ENCODE data around the gene CCDC158. TPM values are rescaled to one million over a fixed set of nuclear protein-coding genes. Genes with fewer than 3 reads are reported as not detected.

CCDC158 gene
- total and polyA plus RNA-seq, 4 donors: 0.04 to 0.37 (median 0.14) TPM

GRCh38 chr4:76334885-76335284 lies 86.1 kb downstream of the CCDC158 start:
- H3K27ac ChIP-seq (ENCODE audit: low read depth in 1 of 2, low read length in 1 of 2): no peak overlapping the region
- no peaks in the 10 kb centered on the region for H3K36me3 ChIP-seq (ENCODE audit: control insufficient read depth in 4 of 4, insufficient read depth in 4 of 4, low read length in 4 of 4)
- H3K27me3 ChIP-seq (ENCODE audit: control insufficient read depth in 3 of 3, insufficient read depth in 3 of 3, low read length in 2 of 3): peaks cover 0 to 2% (median 0%) of the 10 kb centered on the region in 3 donors
- no peak for DNase-seq
- no peak for ATAC-seq (ENCODE audit: insufficient read depth, low FRiP score)
- TF ChIP-seq CTCF (IDR thresholded peaks at IDR 0.05; ENCODE audit: control extremely low read depth, extremely low read depth): no peak
- 75 to 87% methylated on average over 3 of the region's 3 CpGs for WGBS, 2 donors
- H3K4me3 ChIP-seq: no peak overlapping the region
- H3K4me1 ChIP-seq (ENCODE audit: control insufficient read depth in 5 of 5, insufficient read depth in 5 of 5, low read length in 5 of 5): peaks cover 0 to 5% (median 0%) of the 10 kb centered on the region in 5 donors
- no peaks in the 10 kb centered on the region for H3K9me3 ChIP-seq (ENCODE audit: control insufficient read depth in 4 of 4, insufficient read depth in 3 of 4, low read length in 3 of 4)
- H3K9ac ChIP-seq (ENCODE audit: insufficient read depth in 1 of 2, low read length in 2 of 2): no peak overlapping the region

- no peak for TF ChIP-seq CTCF (IDR thresholded peaks at IDR 0.05; ENCODE audit: control extremely low read depth, extremely low read depth)
- Histone ChIP-seq H3K9me3 (ENCODE audit: control insufficient read depth in 4 of 4, insufficient read depth in 3 of 4, low read length in 3 of 4) (peaks cover 0 to 13% (median 2%) of the 10 kb centered on the region in 4 donors), H3K27me3 (ENCODE audit: control insufficient read depth in 3 of 3, insufficient read depth in 3 of 3, low read length in 2 of 3) (no peaks in the 10 kb centered on the region), H3K36me3 (ENCODE audit: control insufficient read depth in 4 of 4, insufficient read depth in 4 of 4, low read length in 4 of 4) (no peaks in the 10 kb centered on the region), H3K27ac (ENCODE audit: low read depth in 1 of 2, low read length in 1 of 2) (no peak overlapping the region), H3K4me3 (no peak overlapping the region), H3K9ac (ENCODE audit: insufficient read depth in 1 of 2, low read length in 2 of 2) (no peak overlapping the region), H3K4me1 (ENCODE audit: control insufficient read depth in 5 of 5, insufficient read depth in 5 of 5, low read length in 5 of 5) (no peaks in the 10 kb centered on the region)
- ATAC-seq (ENCODE audit: insufficient read depth, low FRiP score) (no peak), DNase-seq (no peak)
Observed at GRCh38 chr4:76326515-76326914, 94.4 kb downstream of the CCDC158 start.

GRCh38 chr4:76325072-76325471 lies 95.9 kb downstream of the CCDC158 start:
- no peaks in the 10 kb centered on the region for H3K36me3 ChIP-seq (ENCODE audit: control insufficient read depth in 4 of 4, insufficient read depth in 4 of 4, low read length in 4 of 4)
- no peaks in the 10 kb centered on the region for H3K4me1 ChIP-seq (ENCODE audit: control insufficient read depth in 5 of 5, insufficient read depth in 5 of 5, low read length in 5 of 5)
- TF ChIP-seq CTCF (IDR thresholded peaks at IDR 0.05; ENCODE audit: control extremely low read depth, extremely low read depth): no peak
- ATAC-seq (ENCODE audit: insufficient read depth, low FRiP score): no peak
- no peaks in the 10 kb centered on the region for H3K27me3 ChIP-seq (ENCODE audit: control insufficient read depth in 3 of 3, insufficient read depth in 3 of 3, low read length in 2 of 3)
- no peak overlapping the region for H3K4me3 ChIP-seq
- peaks cover 0 to 13% (median 3%) of the 10 kb centered on the region in 4 donors for H3K9me3 ChIP-seq (ENCODE audit: control insufficient read depth in 4 of 4, insufficient read depth in 3 of 4, low read length in 3 of 4)
- no peak overlapping the region for H3K9ac ChIP-seq (ENCODE audit: insufficient read depth in 1 of 2, low read length in 2 of 2)
- no peak for DNase-seq
- H3K27ac ChIP-seq (ENCODE audit: low read depth in 1 of 2, low read length in 1 of 2): no peak overlapping the region

- H3K27me3 ChIP-seq (ENCODE audit: control insufficient read depth in 3 of 3, insufficient read depth in 3 of 3, low read length in 2 of 3): no peaks in the 10 kb centered on the region
- H3K9me3 ChIP-seq (ENCODE audit: control insufficient read depth in 4 of 4, insufficient read depth in 3 of 4, low read length in 3 of 4): peaks cover 0 to 11% (median 5%) of the 10 kb centered on the region in 4 donors
- 48 to 69% methylated on average over 3 of the region's 3 CpGs for whole genome bisulfite sequencing, 2 donors
- no peaks in the 10 kb centered on the region for H3K36me3 ChIP-seq (ENCODE audit: control insufficient read depth in 4 of 4, insufficient read depth in 4 of 4, low read length in 4 of 4)
- no peak overlapping the region for H3K9ac ChIP-seq (ENCODE audit: insufficient read depth in 1 of 2, low read length in 2 of 2)
- H3K4me1 ChIP-seq (ENCODE audit: control insufficient read depth in 5 of 5, insufficient read depth in 5 of 5, low read length in 5 of 5): no peaks in the 10 kb centered on the region
- no peak overlapping the region for H3K27ac ChIP-seq (ENCODE audit: low read depth in 1 of 2, low read length in 1 of 2)
- ATAC-seq (ENCODE audit: insufficient read depth, low FRiP score) (no peak), DNase-seq (no peak)
- no peak overlapping the region for H3K4me3 ChIP-seq
- no peak for TF ChIP-seq CTCF (IDR thresholded peaks at IDR 0.05; ENCODE audit: control extremely low read depth, extremely low read depth)
Observed at GRCh38 chr4:76322236-76322635, 98.7 kb downstream of the CCDC158 start.

All from lung (tissue), 12 donors.